SK-N-SH (cell line): Measurements from ENCODE around the gene CD99L2. TPM values are rescaled to one million over a fixed set of nuclear protein-coding genes. Genes with fewer than 3 reads are reported as not detected.

Experiments
- CTCF ChIA-PET: fragments of 300-600, 350-600 bp; formaldehyde crosslinking; extraction: SDS; loops from one replicate; lab custom pipeline; 2021; lab: Yijun Ruan, JAX
- POLR2A ChIA-PET: fragments of 350-600 bp; sonication (Branson Sonifier 250); formaldehyde crosslinking; extraction: SDS; loops from one replicate; lab custom pipeline; 2020; ENCODE audit warnings: antibody characterized with exemption, inconsistent platforms; lab: Yijun Ruan, JAX
- DNase-seq: peaks from one replicate; pipeline ENCODE4 v3.0.0; 2012
- H2AFZ ChIP-seq: fragments of 200-600 bp; sonication (generic); 2 replicates; pipeline ENCODE4 v1.8.1; 2016; ENCODE audit warnings: antibody characterized with exemption, mild to moderate bottlenecking, low read depth
- H3F3A ChIP-seq: fragments of 200-600 bp; sonication (generic); replicated peaks from 2 replicates; pipeline ENCODE3; 2016; ENCODE audit warnings: antibody characterized with exemption, mild to moderate bottlenecking; ENCODE audit not compliant: insufficient read depth
- H3K27ac ChIP-seq, 2 experiments: fragments of 200-500 bp in 1 of 2; fragments of 200-600 bp in 1 of 2; sonication (Bioruptor generic) in 1 of 2; sonication (generic), shearing (Covaris generic) in 1 of 2; 2 replicates each; pipeline versions ENCODE4 v1.5.1 to v1.6.1; 2014 to 2016; ENCODE audit warnings: low read depth in 2 of 2, inconsistent platforms in 1 of 2, low read length in 1 of 2, mild to moderate bottlenecking in 1 of 2, mixed read lengths in 1 of 2
- H3K27me3 ChIP-seq: fragments of 200-600 bp; sonication (generic), shearing (Covaris generic); 2 replicates; pipeline ENCODE4 v1.6.1; 2016; ENCODE audit warnings: mixed run types; ENCODE audit not compliant: insufficient read depth
- H3K36me3 ChIP-seq, 2 experiments: fragments of 200-500 bp in 1 of 2; fragments of 200-600 bp in 1 of 2; sonication (Bioruptor generic) in 1 of 2; sonication (generic) in 1 of 2; replicated peaks in 1 of 2; 2 replicates each; pipeline versions ENCODE3 to v1.5.1; 2014 to 2016; ENCODE audit warnings: low read length in 1 of 2, mild to moderate bottlenecking in 1 of 2; ENCODE audit not compliant: insufficient read depth in 2 of 2, control insufficient read depth in 1 of 2
- H3K4me1 ChIP-seq, 2 experiments: fragments of 200-500 bp in 1 of 2; fragments of 200-600 bp in 1 of 2; sonication (Bioruptor generic) in 1 of 2; sonication (generic), shearing (Covaris generic) in 1 of 2; 2 replicates each; pipeline versions ENCODE4 v1.5.1 to v1.6.1; 2014 to 2016; ENCODE audit warnings: low read depth in 1 of 2, low read length in 1 of 2, mixed run types in 1 of 2; ENCODE audit not compliant: insufficient read depth in 2 of 2, control insufficient read depth in 1 of 2
- H3K4me2 ChIP-seq: fragments of 200-600 bp; sonication (generic), shearing (Covaris generic); 2 replicates; pipeline ENCODE4 v1.6.1; 2017; ENCODE audit warnings: mixed run types
- H3K4me3 ChIP-seq, 2 experiments: fragments of 200-500 bp in 1 of 2; fragments of 200-600 bp in 1 of 2; sonication (Bioruptor generic) in 1 of 2; sonication (generic), shearing (Covaris generic) in 1 of 2; 2 replicates each; pipeline versions ENCODE4 v1.5.1 to v1.8.1; 2014 to 2016; ENCODE audit warnings: low read depth in 2 of 2, inconsistent platforms in 1 of 2, low read length in 1 of 2, mild to moderate bottlenecking in 1 of 2, mixed read lengths in 1 of 2, moderate library complexity in 1 of 2
- H3K79me2 ChIP-seq: fragments of 200-600 bp; sonication (generic); 2 replicates; pipeline ENCODE4 v1.8.1; 2017; ENCODE audit warnings: mild to moderate bottlenecking; ENCODE audit not compliant: insufficient read depth
- H3K9ac ChIP-seq: fragments of 200-600 bp; sonication (generic); 2 replicates; pipeline ENCODE4 v1.6.1; 2017; ENCODE audit warnings: mixed run types
- H3K9me2 ChIP-seq: fragments of 200-600 bp; sonication (generic); 2 replicates; pipeline ENCODE4 v1.6.1; 2017; ENCODE audit warnings: mixed run types
- H3K9me3 ChIP-seq: fragments of 200-600 bp; sonication (generic); 2 replicates; pipeline ENCODE4 v1.6.1; 2017; ENCODE audit warnings: mixed run types, mild to moderate bottlenecking, moderate library complexity
- H4K20me1 ChIP-seq: fragments of 200-600 bp; sonication (generic); 2 replicates; pipeline ENCODE4 v1.6.1; 2017; ENCODE audit warnings: mild to moderate bottlenecking, mixed run types; ENCODE audit not compliant: insufficient read depth
- CHD2 ChIP-seq: fragments of 150-350 bp; IDR thresholded peaks from 2 replicates; pipeline ENCODE4 v1.6.1; 2018; ENCODE audit warnings: low read length; ENCODE audit not compliant: partially characterized antibody
- ELF1 ChIP-seq: IDR thresholded peaks from 2 replicates; pipeline ENCODE4 v1.4.0; 2012
- EZH2phosphoT487 ChIP-seq: fragments of 200-600 bp; sonication (generic); IDR thresholded peaks from 2 replicates; pipeline ENCODE4 v1.6.1; 2017; ENCODE audit warnings: low read depth, mixed run types, mild to moderate bottlenecking, antibody characterized with exemption, moderate library complexity, borderline replicate concordance
- FOXJ3 ChIP-seq: sonication (generic); formaldehyde crosslinking; IDR thresholded peaks from 2 replicates; pipeline ENCODE4 v1.5.1; 2020; ENCODE audit warnings: mild to moderate bottlenecking, missing genetic modification reagents
- FOXM1 ChIP-seq: IDR thresholded peaks from 2 replicates; pipeline ENCODE4 v1.4.0; 2012; ENCODE audit warnings: low read depth, mild to moderate bottlenecking
- GATA2 ChIP-seq: sonication (generic); formaldehyde crosslinking; IDR thresholded peaks from 2 replicates; pipeline ENCODE4 v1.5.0; 2020; ENCODE audit warnings: mild to moderate bottlenecking, missing genetic modification reagents
- JUND ChIP-seq: IDR thresholded peaks from 2 replicates; pipeline ENCODE4 v1.4.0; 2012
- MEF2A ChIP-seq: IDR thresholded peaks from 2 replicates; pipeline ENCODE4 v1.4.0; 2012; ENCODE audit warnings: low read depth, borderline replicate concordance
- MXI1 ChIP-seq: IDR thresholded peaks from 2 replicates; pipeline ENCODE4 v1.6.1; 2012; ENCODE audit warnings: mild to moderate bottlenecking, low read depth, low read length, improper control_type of control experiment
- NFIC ChIP-seq: IDR thresholded peaks from 2 replicates; pipeline ENCODE4 v1.4.0; 2012; ENCODE audit warnings: borderline replicate concordance
- NRF1 ChIP-seq: IDR thresholded peaks from 2 replicates; pipeline ENCODE4 v1.6.1; 2012; ENCODE audit warnings: low read depth, mild to moderate bottlenecking, low read length
- RCOR1 ChIP-seq: fragments of 150-350 bp; IDR thresholded peaks from 2 replicates; pipeline ENCODE4 v1.6.1; 2017; ENCODE audit warnings: antibody characterized with exemption, low read length
- SIN3A ChIP-seq: IDR thresholded peaks from 2 replicates; pipeline ENCODE4 v1.6.1; 2012; ENCODE audit warnings: low read depth, mild to moderate bottlenecking, low read length, moderate library complexity, borderline replicate concordance
- SMC3 ChIP-seq: IDR thresholded peaks from 2 replicates; pipeline ENCODE4 v1.6.1; 2012; ENCODE audit warnings: low read depth, low read length, improper control_type of control experiment
- TCF12 ChIP-seq: IDR thresholded peaks from 2 replicates; pipeline ENCODE4 v1.4.0; 2012
- TEAD4 ChIP-seq: IDR thresholded peaks from 2 replicates; pipeline ENCODE4 v1.4.0; 2012; ENCODE audit warnings: mild to moderate bottlenecking, borderline replicate concordance; ENCODE audit not compliant: insufficient read depth
- YY1 ChIP-seq: IDR thresholded peaks from 2 replicates; pipeline ENCODE4 v1.4.0; 2012; ENCODE audit warnings: low read depth, mild to moderate bottlenecking
- WGBS: methylation state at CpG from one replicate; pipeline ENCODE4 v1.1.6; 2017; ENCODE audit warnings: low lambda C conversion rate; 5-methylcytosine and 5-hydroxymethylcytosine counted together
- polyA plus RNA-seq, 3 experiments: library from polyadenylated mRNA; depleted of rRNA; stranded (reverse); fragments of >200 nt; gene quantifications; 2 replicates each; pipeline ENCODE4 v1.2.3, GENCODE V29; 2012
- TF ChIP-seq, protein P1 (sequence below): IDR thresholded peaks from 2 replicates; pipeline ENCODE4 v1.4.0; 2012; ENCODE audit warnings: low read depth, borderline replicate concordance
- TF ChIP-seq, protein P2 (sequence below): fragments of 200-600 bp; sonication (generic); IDR thresholded peaks from 2 replicates; pipeline ENCODE4 v1.6.1; 2017; ENCODE audit warnings: antibody characterized with exemption, mild to moderate bottlenecking, moderate library complexity
- TF ChIP-seq, protein P3 (sequence below): IDR thresholded peaks from 2 replicates; pipeline ENCODE4 v1.4.0; 2012; ENCODE audit warnings: low read depth
- TF ChIP-seq, protein P4 (sequence below): IDR thresholded peaks from 2 replicates; pipeline ENCODE4; 2012
- TF ChIP-seq, protein P5 (sequence below): IDR thresholded peaks from 2 replicates; pipeline ENCODE4 v1.6.1; 2012; ENCODE audit warnings: mild to moderate bottlenecking, low read depth, low read length, moderate library complexity

Gene CD99L2
- polyA plus RNA-seq, 1 of the 3 experiments (the other 2 are of a cell fraction): 57.7 TPM

DNA sequence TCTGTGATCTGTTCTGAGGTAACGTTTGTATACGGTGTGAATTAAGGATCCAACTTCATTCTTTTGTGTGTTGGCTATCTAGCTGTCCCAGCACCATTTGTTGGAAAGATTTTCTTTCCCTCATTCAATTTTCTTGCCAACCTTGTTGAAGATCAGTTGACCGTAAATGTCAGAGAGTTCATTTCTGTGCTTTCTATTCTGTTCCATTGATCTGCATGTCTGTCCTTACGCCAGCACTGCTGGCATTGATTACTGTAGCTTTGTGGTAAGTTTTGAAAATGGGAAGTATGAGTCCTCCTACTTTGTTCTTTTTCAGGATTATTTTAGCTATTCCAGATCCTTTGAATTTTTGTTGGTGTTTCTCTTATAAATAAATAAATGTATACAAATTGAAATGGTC, 144.5 kb downstream of the CD99L2 start:
- TF ChIP-seq EZH2phosphoT487 (no peak), NRF1 (no peak), FOXJ3 (CRISPR knock-in tag) (no peak), RCOR1 (no peak), CHD2 (no peak), MEF2A (no peak), FOXM1 (no peak), JUND (no peak), MXI1 (no peak), NFIC (no peak), TCF12 (no peak)
- TF ChIP-seq, protein P1, sequence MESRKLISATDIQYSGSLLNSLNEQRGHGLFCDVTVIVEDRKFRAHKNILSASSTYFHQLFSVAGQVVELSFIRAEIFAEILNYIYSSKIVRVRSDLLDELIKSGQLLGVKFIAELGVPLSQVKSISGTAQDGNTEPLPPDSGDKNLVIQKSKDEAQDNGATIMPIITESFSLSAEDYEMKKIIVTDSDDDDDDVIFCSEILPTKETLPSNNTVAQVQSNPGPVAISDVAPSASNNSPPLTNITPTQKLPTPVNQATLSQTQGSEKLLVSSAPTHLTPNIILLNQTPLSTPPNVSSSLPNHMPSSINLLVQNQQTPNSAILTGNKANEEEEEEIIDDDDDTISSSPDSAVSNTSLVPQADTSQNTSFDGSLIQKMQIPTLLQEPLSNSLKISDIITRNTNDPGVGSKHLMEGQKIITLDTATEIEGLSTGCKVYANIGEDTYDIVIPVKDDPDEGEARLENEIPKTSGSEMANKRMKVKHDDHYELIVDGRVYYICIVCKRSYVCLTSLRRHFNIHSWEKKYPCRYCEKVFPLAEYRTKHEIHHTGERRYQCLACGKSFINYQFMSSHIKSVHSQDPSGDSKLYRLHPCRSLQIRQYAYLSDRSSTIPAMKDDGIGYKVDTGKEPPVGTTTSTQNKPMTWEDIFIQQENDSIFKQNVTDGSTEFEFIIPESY: no peak
- TF ChIP-seq, protein P2, sequence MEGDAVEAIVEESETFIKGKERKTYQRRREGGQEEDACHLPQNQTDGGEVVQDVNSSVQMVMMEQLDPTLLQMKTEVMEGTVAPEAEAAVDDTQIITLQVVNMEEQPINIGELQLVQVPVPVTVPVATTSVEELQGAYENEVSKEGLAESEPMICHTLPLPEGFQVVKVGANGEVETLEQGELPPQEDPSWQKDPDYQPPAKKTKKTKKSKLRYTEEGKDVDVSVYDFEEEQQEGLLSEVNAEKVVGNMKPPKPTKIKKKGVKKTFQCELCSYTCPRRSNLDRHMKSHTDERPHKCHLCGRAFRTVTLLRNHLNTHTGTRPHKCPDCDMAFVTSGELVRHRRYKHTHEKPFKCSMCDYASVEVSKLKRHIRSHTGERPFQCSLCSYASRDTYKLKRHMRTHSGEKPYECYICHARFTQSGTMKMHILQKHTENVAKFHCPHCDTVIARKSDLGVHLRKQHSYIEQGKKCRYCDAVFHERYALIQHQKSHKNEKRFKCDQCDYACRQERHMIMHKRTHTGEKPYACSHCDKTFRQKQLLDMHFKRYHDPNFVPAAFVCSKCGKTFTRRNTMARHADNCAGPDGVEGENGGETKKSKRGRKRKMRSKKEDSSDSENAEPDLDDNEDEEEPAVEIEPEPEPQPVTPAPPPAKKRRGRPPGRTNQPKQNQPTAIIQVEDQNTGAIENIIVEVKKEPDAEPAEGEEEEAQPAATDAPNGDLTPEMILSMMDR: no peak
- TF ChIP-seq, protein P3, sequence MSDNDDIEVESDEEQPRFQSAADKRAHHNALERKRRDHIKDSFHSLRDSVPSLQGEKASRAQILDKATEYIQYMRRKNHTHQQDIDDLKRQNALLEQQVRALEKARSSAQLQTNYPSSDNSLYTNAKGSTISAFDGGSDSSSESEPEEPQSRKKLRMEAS: no peak
- no peaks in the 10 kb centered on the region for H3K36me3 ChIP-seq
- ChIA-PET POLR2A (no interaction called here), CTCF (interaction anchor here (1.3 to 1.9 kb wide), 3 partner anchors 10 to 18 kb away, joined by 4 to 6 read pairs (median 4); no protein-coding TSS in a partner anchor)
- no peaks in the 10 kb centered on the region for H3K79me2 ChIP-seq
- no peaks in the 10 kb centered on the region for H4K20me1 ChIP-seq
- H3K4me1 ChIP-seq: no peaks in the 10 kb centered on the region
- peaks cover 4% of the 10 kb centered on the region; the same call in 1 of the 2 replicates for H3K27me3 ChIP-seq
- no peaks in the 10 kb centered on the region for H3F3A ChIP-seq
- H3K27ac ChIP-seq: no peak overlapping the region
- no peak overlapping the region for H3K4me2 ChIP-seq
- H3K9ac ChIP-seq: no peak overlapping the region
- H3K9me2 ChIP-seq: no peaks in the 10 kb centered on the region
- 57% methylated on average over 4 of the region's 4 CpGs for WGBS
- no peak overlapping the region for H3K4me3 ChIP-seq
- no peak overlapping the region for H2AFZ ChIP-seq
- no peaks in the 10 kb centered on the region for H3K9me3 ChIP-seq
- no peak for DNase-seq

DNA sequence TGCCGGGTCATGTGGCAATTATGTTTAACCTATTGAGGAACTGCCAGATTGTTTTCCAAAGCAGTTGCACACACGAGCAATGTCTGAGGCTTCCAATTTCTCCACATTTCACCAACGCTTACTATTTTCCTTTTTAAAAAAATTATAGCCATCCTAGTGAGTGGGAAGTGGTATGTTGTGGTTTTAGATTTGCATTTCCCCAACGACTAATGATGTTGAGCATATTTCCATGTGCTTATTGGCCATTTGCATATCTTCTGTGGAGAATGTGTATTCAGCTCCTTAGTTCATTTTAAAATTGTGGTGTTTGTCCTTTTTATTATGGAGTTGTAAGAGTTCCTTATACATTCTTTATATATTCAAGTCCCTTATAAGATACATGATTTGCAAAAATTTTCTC, 145.1 kb downstream of the CD99L2 start:
- H3K9ac ChIP-seq: no peak overlapping the region
- no peaks in the 10 kb centered on the region for H3F3A ChIP-seq
- H3K9me2 ChIP-seq: no peaks in the 10 kb centered on the region
- ChIA-PET CTCF (interaction anchor here (1.3 to 1.5 kb wide), 2 partner anchors 11 to 15 kb away, joined by 4 read pairs; no protein-coding TSS in a partner anchor), POLR2A (no interaction called here)
- no peak overlapping the region for H2AFZ ChIP-seq
- H3K9me3 ChIP-seq: no peaks in the 10 kb centered on the region
- no peaks in the 10 kb centered on the region for H3K79me2 ChIP-seq
- DNase-seq: no peak
- H3K27me3 ChIP-seq: peaks cover 4% of the 10 kb centered on the region; the same call in 1 of the 2 replicates
- no peak overlapping the region for H3K27ac ChIP-seq
- H4K20me1 ChIP-seq: no peaks in the 10 kb centered on the region
- H3K4me1 ChIP-seq: no peaks in the 10 kb centered on the region
- no peak overlapping the region for H3K4me2 ChIP-seq
- WGBS: 52% methylated on average over 4 of the region's 4 CpGs
- no peak overlapping the region for H3K4me3 ChIP-seq
- H3K36me3 ChIP-seq: no peaks in the 10 kb centered on the region
- TF ChIP-seq SIN3A: no peak
- TF ChIP-seq, protein P4, sequence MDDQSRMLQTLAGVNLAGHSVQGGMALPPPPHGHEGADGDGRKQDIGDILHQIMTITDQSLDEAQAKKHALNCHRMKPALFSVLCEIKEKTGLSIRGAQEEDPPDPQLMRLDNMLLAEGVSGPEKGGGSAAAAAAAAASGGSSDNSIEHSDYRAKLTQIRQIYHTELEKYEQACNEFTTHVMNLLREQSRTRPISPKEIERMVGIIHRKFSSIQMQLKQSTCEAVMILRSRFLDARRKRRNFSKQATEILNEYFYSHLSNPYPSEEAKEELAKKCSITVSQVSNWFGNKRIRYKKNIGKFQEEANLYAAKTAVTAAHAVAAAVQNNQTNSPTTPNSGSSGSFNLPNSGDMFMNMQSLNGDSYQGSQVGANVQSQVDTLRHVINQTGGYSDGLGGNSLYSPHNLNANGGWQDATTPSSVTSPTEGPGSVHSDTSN: no peak
- no peak for TF ChIP-seq GATA2 (CRISPR knock-in tag)
- no peak for TF ChIP-seq CHD2
- no peak for TF ChIP-seq EZH2phosphoT487
- TF ChIP-seq, protein P5, sequence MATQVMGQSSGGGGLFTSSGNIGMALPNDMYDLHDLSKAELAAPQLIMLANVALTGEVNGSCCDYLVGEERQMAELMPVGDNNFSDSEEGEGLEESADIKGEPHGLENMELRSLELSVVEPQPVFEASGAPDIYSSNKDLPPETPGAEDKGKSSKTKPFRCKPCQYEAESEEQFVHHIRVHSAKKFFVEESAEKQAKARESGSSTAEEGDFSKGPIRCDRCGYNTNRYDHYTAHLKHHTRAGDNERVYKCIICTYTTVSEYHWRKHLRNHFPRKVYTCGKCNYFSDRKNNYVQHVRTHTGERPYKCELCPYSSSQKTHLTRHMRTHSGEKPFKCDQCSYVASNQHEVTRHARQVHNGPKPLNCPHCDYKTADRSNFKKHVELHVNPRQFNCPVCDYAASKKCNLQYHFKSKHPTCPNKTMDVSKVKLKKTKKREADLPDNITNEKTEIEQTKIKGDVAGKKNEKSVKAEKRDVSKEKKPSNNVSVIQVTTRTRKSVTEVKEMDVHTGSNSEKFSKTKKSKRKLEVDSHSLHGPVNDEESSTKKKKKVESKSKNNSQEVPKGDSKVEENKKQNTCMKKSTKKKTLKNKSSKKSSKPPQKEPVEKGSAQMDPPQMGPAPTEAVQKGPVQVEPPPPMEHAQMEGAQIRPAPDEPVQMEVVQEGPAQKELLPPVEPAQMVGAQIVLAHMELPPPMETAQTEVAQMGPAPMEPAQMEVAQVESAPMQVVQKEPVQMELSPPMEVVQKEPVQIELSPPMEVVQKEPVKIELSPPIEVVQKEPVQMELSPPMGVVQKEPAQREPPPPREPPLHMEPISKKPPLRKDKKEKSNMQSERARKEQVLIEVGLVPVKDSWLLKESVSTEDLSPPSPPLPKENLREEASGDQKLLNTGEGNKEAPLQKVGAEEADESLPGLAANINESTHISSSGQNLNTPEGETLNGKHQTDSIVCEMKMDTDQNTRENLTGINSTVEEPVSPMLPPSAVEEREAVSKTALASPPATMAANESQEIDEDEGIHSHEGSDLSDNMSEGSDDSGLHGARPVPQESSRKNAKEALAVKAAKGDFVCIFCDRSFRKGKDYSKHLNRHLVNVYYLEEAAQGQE: no peak
- no peak for TF ChIP-seq RCOR1
- no peak for TF ChIP-seq ELF1
- no peak for TF ChIP-seq TEAD4
- no peak for TF ChIP-seq YY1
- TF ChIP-seq SMC3: no peak
